A673 (cell line): Measurements from ENCODE around the gene HMOX1.

ENCODE experiments used
- EZH2 ChIP-seq: fragments of 200-600 bp; sonication (generic); IDR thresholded peaks from 2 replicates; pipeline ENCODE4 v1.6.1; 2017; ENCODE audit warnings: borderline replicate concordance, low read depth, mild to moderate bottlenecking, mixed read lengths, antibody characterized with exemption, low read length; ENCODE audit not compliant: poor library complexity, severe bottlenecking
- TF ChIP-seq, protein P1 (sequence below): fragments of 300-800, 200-600 bp; sonication (generic); conservative IDR thresholded peaks from 2 replicates; pipeline ENCODE4 v1.5.1; 2017; ENCODE audit warnings: low read depth, mild to moderate bottlenecking, antibody characterized with exemption, low read length, moderate library complexity, mixed read lengths

DNA sequence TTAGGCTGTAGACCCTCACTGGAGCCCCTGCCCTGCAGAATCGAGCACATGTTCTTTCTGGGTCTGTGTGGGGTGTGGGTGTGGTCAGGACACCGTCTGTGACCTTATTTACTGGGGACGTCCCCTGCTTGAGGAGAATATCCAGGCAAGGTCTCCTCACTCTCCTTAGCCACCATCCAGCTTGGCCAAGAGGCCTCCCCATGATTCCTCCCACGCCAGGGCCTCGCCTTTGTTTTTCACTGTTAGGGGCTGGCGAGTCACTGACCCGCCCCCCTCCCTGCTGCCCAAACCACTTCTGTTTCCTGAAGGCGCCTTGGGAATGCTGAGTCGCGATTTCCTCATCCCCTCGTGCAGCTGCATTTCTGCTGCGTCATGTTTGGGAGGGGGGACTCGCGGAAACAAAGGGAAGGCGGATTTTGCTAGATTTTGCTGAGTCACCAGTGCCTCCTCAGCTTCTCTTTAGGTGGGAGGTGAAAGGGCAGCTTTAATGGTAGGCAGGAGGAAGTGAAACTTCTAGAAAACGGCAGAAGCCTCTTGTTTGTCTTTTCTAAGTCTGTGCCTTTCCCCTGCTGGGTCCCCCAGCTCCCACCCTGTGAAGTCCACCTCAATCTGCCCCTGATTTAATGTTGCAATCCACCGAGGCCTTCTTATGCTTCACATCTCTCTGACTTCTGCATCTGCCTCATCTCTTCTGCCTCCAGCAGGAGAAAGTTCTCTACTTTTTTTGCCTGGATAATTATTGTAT lies 4.0 kb upstream of the HMOX1 start:
- TF ChIP-seq EZH2, result no peak
- TF ChIP-seq, protein P1, sequence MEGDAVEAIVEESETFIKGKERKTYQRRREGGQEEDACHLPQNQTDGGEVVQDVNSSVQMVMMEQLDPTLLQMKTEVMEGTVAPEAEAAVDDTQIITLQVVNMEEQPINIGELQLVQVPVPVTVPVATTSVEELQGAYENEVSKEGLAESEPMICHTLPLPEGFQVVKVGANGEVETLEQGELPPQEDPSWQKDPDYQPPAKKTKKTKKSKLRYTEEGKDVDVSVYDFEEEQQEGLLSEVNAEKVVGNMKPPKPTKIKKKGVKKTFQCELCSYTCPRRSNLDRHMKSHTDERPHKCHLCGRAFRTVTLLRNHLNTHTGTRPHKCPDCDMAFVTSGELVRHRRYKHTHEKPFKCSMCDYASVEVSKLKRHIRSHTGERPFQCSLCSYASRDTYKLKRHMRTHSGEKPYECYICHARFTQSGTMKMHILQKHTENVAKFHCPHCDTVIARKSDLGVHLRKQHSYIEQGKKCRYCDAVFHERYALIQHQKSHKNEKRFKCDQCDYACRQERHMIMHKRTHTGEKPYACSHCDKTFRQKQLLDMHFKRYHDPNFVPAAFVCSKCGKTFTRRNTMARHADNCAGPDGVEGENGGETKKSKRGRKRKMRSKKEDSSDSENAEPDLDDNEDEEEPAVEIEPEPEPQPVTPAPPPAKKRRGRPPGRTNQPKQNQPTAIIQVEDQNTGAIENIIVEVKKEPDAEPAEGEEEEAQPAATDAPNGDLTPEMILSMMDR, result no peak
